HCT116 (cell line): Measurements from ENCODE around the gene CABP2. TPM values are rescaled to one million over a fixed set of nuclear protein-coding genes. Genes with fewer than 3 reads are reported as not detected.

Source experiments
- ATAC-seq: fragments of 200-7000 bp; cut with Tn5 transposase; 2 replicates; pipeline ENCODE4 v1.9.1; 2020; ENCODE audit warnings: mild to moderate bottlenecking, moderate library complexity
- BruUV-seq: library from RNA; stranded (reverse); fragments of 400-500 nt; replicated peaks from 2 replicates; lab custom pipeline; 2021; lab: Mats Ljungman, UMichigan
- CTCF ChIA-PET: fragments of 300-600 bp; sonication (Branson Sonifier 250); formaldehyde crosslinking; loops from one replicate; lab custom pipeline; 2021; ENCODE audit warnings: antibody characterized with exemption; lab: Charles Lee
- POLR2A ChIA-PET: fragments of 300-600, 350-600 bp; sonication (Branson Sonifier 250); formaldehyde crosslinking; loops from one replicate; lab custom pipeline; 2021; ENCODE audit warnings: antibody characterized with exemption; lab: Charles Lee
- RAD21 ChIA-PET, 2 experiments: fragments of 300-600 bp; sonication (Branson Sonifier 250); formaldehyde crosslinking; loops; one replicate each; lab custom pipeline; 2023; ENCODE audit warnings: low total read pairs in 2 of 2; ENCODE audit not compliant: uncharacterized antibody in 2 of 2, unreplicated experiment in 2 of 2, low non-redundant PET in 1 of 2; lab: Charles Lee
- DNase-seq: peaks from one replicate; pipeline ENCODE4 v3.0.0-alpha.2; 2010; ENCODE audit warnings: low read depth, low spot score
- H2AFZ ChIP-seq: fragments of 200-600 bp; shearing (Covaris generic), sonication (generic); 2 replicates; pipeline ENCODE4 v1.6.1; 2017; ENCODE audit warnings: low read depth, mixed run types, mixed read lengths, antibody characterized with exemption, low read length; ENCODE audit not compliant: poor library complexity, severe bottlenecking
- H3K27ac ChIP-seq: 2 replicates; pipeline ENCODE4 v1.5.1; 2012; ENCODE audit warnings: low read depth, low read length
- H3K27me3 ChIP-seq: fragments of 200-600 bp; sonication (generic); 2 replicates; pipeline ENCODE4 v1.6.1; 2016; ENCODE audit warnings: mixed run types, low read length, mixed read lengths; ENCODE audit not compliant: insufficient read depth
- H3K36me3 ChIP-seq, 2 experiments: fragments of 200-500 bp in 1 of 2; fragments of 200-600 bp in 1 of 2; sonication (Bioruptor generic) in 1 of 2; sonication (generic) in 1 of 2; 2 replicates each; pipeline versions ENCODE4 v1.5.1 to v1.6.1; 2014 to 2016; ENCODE audit warnings: low read length in 2 of 2, inconsistent platforms in 1 of 2, mixed read lengths in 1 of 2, mixed run types in 1 of 2; ENCODE audit not compliant: insufficient read depth in 2 of 2, control insufficient read depth in 1 of 2
- H3K4me1 ChIP-seq, 2 experiments: fragments of 200-600 bp in 1 of 2; sonication (generic) in 1 of 2; 2 replicates each; pipeline versions ENCODE4 v1.5.1 to v1.6.1; 2012 to 2017; ENCODE audit warnings: low read length in 2 of 2, inconsistent platforms in 1 of 2, mild to moderate bottlenecking in 1 of 2, mixed read lengths in 1 of 2, mixed run types in 1 of 2, moderate library complexity in 1 of 2; ENCODE audit not compliant: insufficient read depth in 2 of 2, control insufficient read depth in 1 of 2
- H3K4me2 ChIP-seq: fragments of 200-600 bp; sonication (generic); 2 replicates; pipeline ENCODE4 v1.6.1; 2017; ENCODE audit warnings: mixed run types, low read length, mixed read lengths
- H3K4me3 ChIP-seq, 2 experiments: fragments of 200-600 bp in 1 of 2; sonication (generic) in 1 of 2; replicated peaks in 1 of 2; 2 replicates each; pipeline ENCODE4 v1.5.1; 2011 to 2016; ENCODE audit warnings: low read length in 2 of 2, control low read depth in 1 of 2, low read depth in 1 of 2, mild to moderate bottlenecking in 1 of 2, mixed read lengths in 1 of 2, mixed run types in 1 of 2
- H3K79me2 ChIP-seq: fragments of 200-600 bp; sonication (generic); 2 replicates; pipeline ENCODE4 v1.6.1; 2017; ENCODE audit warnings: mild to moderate bottlenecking, mixed run types, low read length, moderate library complexity, mixed read lengths; ENCODE audit not compliant: insufficient read depth
- H3K9ac ChIP-seq: fragments of 200-600 bp; sonication (generic); 2 replicates; pipeline ENCODE4 v1.6.1; 2016; ENCODE audit warnings: low read length, mixed read lengths
- H3K9me2 ChIP-seq: fragments of 200-600 bp; sonication (generic), shearing (Covaris generic); 2 replicates; pipeline ENCODE4 v1.6.1; 2017; ENCODE audit warnings: mixed run types, mild to moderate bottlenecking, moderate library complexity; ENCODE audit not compliant: insufficient read depth
- H3K9me3 ChIP-seq, 2 experiments: fragments of 200-500 bp in 1 of 2; fragments of 200-600 bp in 1 of 2; sonication (Bioruptor generic) in 1 of 2; sonication (generic) in 1 of 2; 2 replicates each; pipeline ENCODE4 v1.6.1; 2014 to 2017; ENCODE audit warnings: low read length in 2 of 2, mixed read lengths in 2 of 2, inconsistent platforms in 1 of 2, low read depth in 1 of 2, mild to moderate bottlenecking in 1 of 2, mixed run types in 1 of 2, moderate library complexity in 1 of 2; ENCODE audit not compliant: control insufficient read depth in 1 of 2, insufficient read depth in 1 of 2
- H4K20me1 ChIP-seq: fragments of 200-600 bp; sonication (generic), shearing (Covaris generic); 2 replicates; pipeline ENCODE4 v1.6.1; 2017; ENCODE audit warnings: mixed run types, mild to moderate bottlenecking, moderate library complexity; ENCODE audit not compliant: insufficient read depth
- CBX3 ChIP-seq: IDR thresholded peaks from 2 replicates; pipeline ENCODE4 v1.6.1; 2012; ENCODE audit warnings: low read depth
- EZH2 ChIP-seq: fragments of 200-600 bp; sonication (generic); IDR thresholded peaks from 2 replicates; pipeline ENCODE4 v1.6.1; 2017; ENCODE audit warnings: antibody characterized with exemption, mixed run types
- EZH2phosphoT487 ChIP-seq: fragments of 200-600 bp; IDR thresholded peaks from 2 replicates; pipeline ENCODE4 v1.6.1; 2018; ENCODE audit warnings: antibody characterized with exemption, borderline replicate concordance
- JUND ChIP-seq: IDR thresholded peaks from 2 replicates; pipeline ENCODE4 v1.6.1; 2012
- MAX ChIP-seq: IDR thresholded peaks from 2 replicates; pipeline ENCODE4 v1.6.1; 2012
- SP1 ChIP-seq: IDR thresholded peaks from 2 replicates; pipeline ENCODE4 v1.6.1; 2012; ENCODE audit warnings: low read depth
- SRF ChIP-seq: IDR thresholded peaks from 2 replicates; pipeline ENCODE4 v1.6.1; 2012; ENCODE audit warnings: low read depth
- intact Hi-C: fragments of 100-400 bp; cut with micrococcal nuclease; formaldehyde crosslinking; loops from 2 replicates; pipeline ENCODE4 v1.10.0; 2022
- total RNA-seq: library from RNA; stranded (reverse); gene quantifications from one replicate; pipeline ENCODE4 v1.2.1, GENCODE V29; 2021; ENCODE audit not compliant: unreplicated experiment
- TF ChIP-seq, protein P1 (sequence below): IDR thresholded peaks from 2 replicates; pipeline ENCODE4 v1.6.1; 2012; ENCODE audit warnings: low read depth
- TF ChIP-seq, protein P2 (sequence below): IDR thresholded peaks from 2 replicates; pipeline ENCODE4 v1.6.1; 2011; ENCODE audit warnings: mild to moderate bottlenecking, low read length, moderate library complexity; ENCODE audit not compliant: insufficient replicate concordance; ENCODE audit errors: extremely low read depth

CABP2 gene
- total RNA-seq, 1 experiment from 2014 or later = not detected

DNA sequence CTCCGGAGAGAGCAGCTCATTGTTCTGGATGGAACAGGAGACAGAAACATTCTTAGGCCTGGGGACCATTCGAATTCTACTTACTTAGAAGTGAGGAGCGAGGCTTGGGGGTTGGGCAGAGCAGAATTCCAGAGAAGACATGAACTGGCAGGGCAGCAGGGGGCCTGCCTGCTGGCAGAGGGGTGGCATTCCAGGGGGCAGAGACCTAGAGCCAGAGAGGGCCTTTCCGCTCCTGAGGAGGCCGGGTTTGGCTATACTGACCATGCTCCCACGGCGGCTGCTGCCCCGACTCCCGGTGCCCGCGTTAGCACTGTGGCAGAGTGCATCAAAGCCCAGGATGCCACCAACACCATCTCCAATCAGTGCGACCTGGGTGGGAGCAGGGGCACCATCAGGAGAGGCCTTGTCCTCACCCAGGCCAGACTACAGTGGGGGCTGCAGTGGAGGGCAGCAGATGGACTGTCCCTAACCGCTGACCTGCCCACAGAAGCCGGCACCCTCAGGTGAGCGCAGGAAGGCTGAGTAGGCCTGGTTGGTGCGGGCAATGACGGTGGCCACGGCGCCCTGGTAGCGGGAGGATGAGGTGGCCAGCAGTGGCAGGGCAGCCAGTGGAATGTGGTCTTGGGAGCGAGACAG, 25.5 kb downstream of the CABP2 start:
- Histone ChIP-seq H3K79me2 (peaks cover 1% of the 10 kb centered on the region; the same call in 1 of the 2 replicates), H3K9me3 (no peaks in the 10 kb centered on the region)
- DNase-seq = no peak
- no TSS peak for BruUV-seq
- ChIA-PET RAD21 (no interaction called here), CTCF (no interaction called here)
- no peak for TF ChIP-seq CBX3
- TF ChIP-seq, protein P1, sequence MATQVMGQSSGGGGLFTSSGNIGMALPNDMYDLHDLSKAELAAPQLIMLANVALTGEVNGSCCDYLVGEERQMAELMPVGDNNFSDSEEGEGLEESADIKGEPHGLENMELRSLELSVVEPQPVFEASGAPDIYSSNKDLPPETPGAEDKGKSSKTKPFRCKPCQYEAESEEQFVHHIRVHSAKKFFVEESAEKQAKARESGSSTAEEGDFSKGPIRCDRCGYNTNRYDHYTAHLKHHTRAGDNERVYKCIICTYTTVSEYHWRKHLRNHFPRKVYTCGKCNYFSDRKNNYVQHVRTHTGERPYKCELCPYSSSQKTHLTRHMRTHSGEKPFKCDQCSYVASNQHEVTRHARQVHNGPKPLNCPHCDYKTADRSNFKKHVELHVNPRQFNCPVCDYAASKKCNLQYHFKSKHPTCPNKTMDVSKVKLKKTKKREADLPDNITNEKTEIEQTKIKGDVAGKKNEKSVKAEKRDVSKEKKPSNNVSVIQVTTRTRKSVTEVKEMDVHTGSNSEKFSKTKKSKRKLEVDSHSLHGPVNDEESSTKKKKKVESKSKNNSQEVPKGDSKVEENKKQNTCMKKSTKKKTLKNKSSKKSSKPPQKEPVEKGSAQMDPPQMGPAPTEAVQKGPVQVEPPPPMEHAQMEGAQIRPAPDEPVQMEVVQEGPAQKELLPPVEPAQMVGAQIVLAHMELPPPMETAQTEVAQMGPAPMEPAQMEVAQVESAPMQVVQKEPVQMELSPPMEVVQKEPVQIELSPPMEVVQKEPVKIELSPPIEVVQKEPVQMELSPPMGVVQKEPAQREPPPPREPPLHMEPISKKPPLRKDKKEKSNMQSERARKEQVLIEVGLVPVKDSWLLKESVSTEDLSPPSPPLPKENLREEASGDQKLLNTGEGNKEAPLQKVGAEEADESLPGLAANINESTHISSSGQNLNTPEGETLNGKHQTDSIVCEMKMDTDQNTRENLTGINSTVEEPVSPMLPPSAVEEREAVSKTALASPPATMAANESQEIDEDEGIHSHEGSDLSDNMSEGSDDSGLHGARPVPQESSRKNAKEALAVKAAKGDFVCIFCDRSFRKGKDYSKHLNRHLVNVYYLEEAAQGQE = no peak
- TF ChIP-seq JUND = no peak
- TF ChIP-seq, all 23 proteins: peak for 0
- Histone ChIP-seq H4K20me1 (no peaks in the 10 kb centered on the region), H3K9ac (no peak overlapping the region), H3K4me3 (no peak overlapping the region), H3K9me2 (no peaks in the 10 kb centered on the region), H3K27ac (no peak overlapping the region), H3K4me1 (no peaks in the 10 kb centered on the region), H2AFZ (no peak overlapping the region), H3K27me3 (no peaks in the 10 kb centered on the region), H3K4me2 (no peak overlapping the region), H3K36me3 (peaks cover 10 to 13% of the 10 kb centered on the region in 2 experiments)
- no peak for ATAC-seq
- intact Hi-C loops = no loop called here
- POLR2A ChIA-PET = no interaction called here

DNA sequence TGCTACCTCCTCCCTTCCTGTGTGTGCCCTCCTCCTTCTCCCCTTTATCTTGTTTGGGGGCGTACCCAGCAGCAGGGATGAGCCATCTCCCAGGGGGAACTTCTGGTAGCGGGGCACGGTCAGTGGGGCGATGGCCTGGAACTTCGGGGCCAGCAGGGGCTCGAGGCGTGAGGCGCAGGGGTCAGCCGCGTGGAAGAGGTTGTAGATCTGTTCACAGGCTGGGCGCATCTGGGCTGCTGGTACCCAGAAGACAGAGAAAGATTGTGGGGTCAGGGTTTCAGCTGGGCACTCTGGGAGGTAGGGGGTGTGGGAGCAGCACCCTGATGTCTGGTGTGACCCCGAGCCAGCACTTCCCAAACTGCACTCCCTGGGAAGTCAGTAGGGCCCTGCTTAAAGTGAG, 27.1 kb downstream of the CABP2 start:
- no peaks in the 10 kb centered on the region for H3K27me3 ChIP-seq
- TF ChIP-seq SP1 (no peak), MAX (no peak), SRF (no peak), EZH2 (no peak), EZH2phosphoT487 (no peak)
- TF ChIP-seq, protein P2, sequence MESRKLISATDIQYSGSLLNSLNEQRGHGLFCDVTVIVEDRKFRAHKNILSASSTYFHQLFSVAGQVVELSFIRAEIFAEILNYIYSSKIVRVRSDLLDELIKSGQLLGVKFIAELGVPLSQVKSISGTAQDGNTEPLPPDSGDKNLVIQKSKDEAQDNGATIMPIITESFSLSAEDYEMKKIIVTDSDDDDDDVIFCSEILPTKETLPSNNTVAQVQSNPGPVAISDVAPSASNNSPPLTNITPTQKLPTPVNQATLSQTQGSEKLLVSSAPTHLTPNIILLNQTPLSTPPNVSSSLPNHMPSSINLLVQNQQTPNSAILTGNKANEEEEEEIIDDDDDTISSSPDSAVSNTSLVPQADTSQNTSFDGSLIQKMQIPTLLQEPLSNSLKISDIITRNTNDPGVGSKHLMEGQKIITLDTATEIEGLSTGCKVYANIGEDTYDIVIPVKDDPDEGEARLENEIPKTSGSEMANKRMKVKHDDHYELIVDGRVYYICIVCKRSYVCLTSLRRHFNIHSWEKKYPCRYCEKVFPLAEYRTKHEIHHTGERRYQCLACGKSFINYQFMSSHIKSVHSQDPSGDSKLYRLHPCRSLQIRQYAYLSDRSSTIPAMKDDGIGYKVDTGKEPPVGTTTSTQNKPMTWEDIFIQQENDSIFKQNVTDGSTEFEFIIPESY = no peak
- H4K20me1 ChIP-seq = no peaks in the 10 kb centered on the region
- no peak for ATAC-seq
- no peaks in the 10 kb centered on the region for H3K4me1 ChIP-seq
- ChIA-PET CTCF (no interaction called here), POLR2A (no interaction called here), RAD21 (no interaction called here)
- H3K9me3 ChIP-seq = no peaks in the 10 kb centered on the region
- peaks cover under 1 to 11% of the 10 kb centered on the region in 2 experiments; a peak in 3 of 4 replicates for H3K36me3 ChIP-seq
- H3K4me3 ChIP-seq = no peak overlapping the region
- intact Hi-C loops = no loop called here
- no peak overlapping the region for H2AFZ ChIP-seq
- no peak for DNase-seq
- no peak overlapping the region for H3K4me2 ChIP-seq
- H3K27ac ChIP-seq = no peak overlapping the region
- no TSS peak for BruUV-seq
- no peaks in the 10 kb centered on the region; the same call in 1 of the 2 replicates for H3K79me2 ChIP-seq
- no peaks in the 10 kb centered on the region for H3K9me2 ChIP-seq
- H3K9ac ChIP-seq = no peak overlapping the region
